SK-N-SH (cell line): Measurements from ENCODE around the gene ZFAND6. TPM values are rescaled to one million over a fixed set of nuclear protein-coding genes. Genes with fewer than 3 reads are reported as not detected.
"Not testable (repeated sequence)": the region's sequence is repeated elsewhere in the genome, so short reads cannot be mapped to it uniquely, and the experiment has no call there.

ENCODE experiments used
- CTCF ChIA-PET: fragments of 300-600, 350-600 bp; formaldehyde crosslinking; extraction: SDS; loops from one replicate; lab custom pipeline; 2021; lab: Yijun Ruan, JAX
- POLR2A ChIA-PET: fragments of 350-600 bp; sonication (Branson Sonifier 250); formaldehyde crosslinking; extraction: SDS; loops from one replicate; lab custom pipeline; 2020; ENCODE audit warnings: antibody characterized with exemption, inconsistent platforms; lab: Yijun Ruan, JAX
- DNase-seq: peaks from one replicate; pipeline ENCODE4 v3.0.0; 2012
- H2AFZ ChIP-seq: fragments of 200-600 bp; sonication (generic); 2 replicates; pipeline ENCODE4 v1.8.1; 2016; ENCODE audit warnings: antibody characterized with exemption, mild to moderate bottlenecking, low read depth
- H3F3A ChIP-seq: fragments of 200-600 bp; sonication (generic); replicated peaks from 2 replicates; pipeline ENCODE3; 2016; ENCODE audit warnings: antibody characterized with exemption, mild to moderate bottlenecking; ENCODE audit not compliant: insufficient read depth
- H3K27ac ChIP-seq, 2 experiments: fragments of 200-500 bp in 1 of 2; fragments of 200-600 bp in 1 of 2; sonication (Bioruptor generic) in 1 of 2; sonication (generic), shearing (Covaris generic) in 1 of 2; 2 replicates each; pipeline versions ENCODE4 v1.5.1 to v1.6.1; 2014 to 2016; ENCODE audit warnings: low read depth in 2 of 2, inconsistent platforms in 1 of 2, low read length in 1 of 2, mild to moderate bottlenecking in 1 of 2, mixed read lengths in 1 of 2
- H3K27me3 ChIP-seq: fragments of 200-600 bp; sonication (generic), shearing (Covaris generic); 2 replicates; pipeline ENCODE4 v1.6.1; 2016; ENCODE audit warnings: mixed run types; ENCODE audit not compliant: insufficient read depth
- H3K36me3 ChIP-seq, 2 experiments: fragments of 200-500 bp in 1 of 2; fragments of 200-600 bp in 1 of 2; sonication (Bioruptor generic) in 1 of 2; sonication (generic) in 1 of 2; replicated peaks in 1 of 2; 2 replicates each; pipeline versions ENCODE3 to v1.5.1; 2014 to 2016; ENCODE audit warnings: low read length in 1 of 2, mild to moderate bottlenecking in 1 of 2; ENCODE audit not compliant: insufficient read depth in 2 of 2, control insufficient read depth in 1 of 2
- H3K4me1 ChIP-seq, 2 experiments: fragments of 200-500 bp in 1 of 2; fragments of 200-600 bp in 1 of 2; sonication (Bioruptor generic) in 1 of 2; sonication (generic), shearing (Covaris generic) in 1 of 2; 2 replicates each; pipeline versions ENCODE4 v1.5.1 to v1.6.1; 2014 to 2016; ENCODE audit warnings: low read depth in 1 of 2, low read length in 1 of 2, mixed run types in 1 of 2; ENCODE audit not compliant: insufficient read depth in 2 of 2, control insufficient read depth in 1 of 2
- H3K4me2 ChIP-seq: fragments of 200-600 bp; sonication (generic), shearing (Covaris generic); 2 replicates; pipeline ENCODE4 v1.6.1; 2017; ENCODE audit warnings: mixed run types
- H3K4me3 ChIP-seq, 2 experiments: fragments of 200-500 bp in 1 of 2; fragments of 200-600 bp in 1 of 2; sonication (Bioruptor generic) in 1 of 2; sonication (generic), shearing (Covaris generic) in 1 of 2; 2 replicates each; pipeline versions ENCODE4 v1.5.1 to v1.8.1; 2014 to 2016; ENCODE audit warnings: low read depth in 2 of 2, inconsistent platforms in 1 of 2, low read length in 1 of 2, mild to moderate bottlenecking in 1 of 2, mixed read lengths in 1 of 2, moderate library complexity in 1 of 2
- H3K79me2 ChIP-seq: fragments of 200-600 bp; sonication (generic); 2 replicates; pipeline ENCODE4 v1.8.1; 2017; ENCODE audit warnings: mild to moderate bottlenecking; ENCODE audit not compliant: insufficient read depth
- H3K9ac ChIP-seq: fragments of 200-600 bp; sonication (generic); 2 replicates; pipeline ENCODE4 v1.6.1; 2017; ENCODE audit warnings: mixed run types
- H3K9me2 ChIP-seq: fragments of 200-600 bp; sonication (generic); 2 replicates; pipeline ENCODE4 v1.6.1; 2017; ENCODE audit warnings: mixed run types
- H3K9me3 ChIP-seq: fragments of 200-600 bp; sonication (generic); 2 replicates; pipeline ENCODE4 v1.6.1; 2017; ENCODE audit warnings: mixed run types, mild to moderate bottlenecking, moderate library complexity
- H4K20me1 ChIP-seq: fragments of 200-600 bp; sonication (generic); 2 replicates; pipeline ENCODE4 v1.6.1; 2017; ENCODE audit warnings: mild to moderate bottlenecking, mixed run types; ENCODE audit not compliant: insufficient read depth
- ELF1 ChIP-seq: IDR thresholded peaks from 2 replicates; pipeline ENCODE4 v1.4.0; 2012
- FOXJ3 ChIP-seq: sonication (generic); formaldehyde crosslinking; IDR thresholded peaks from 2 replicates; pipeline ENCODE4 v1.5.1; 2020; ENCODE audit warnings: mild to moderate bottlenecking, missing genetic modification reagents
- FOXM1 ChIP-seq: IDR thresholded peaks from 2 replicates; pipeline ENCODE4 v1.4.0; 2012; ENCODE audit warnings: low read depth, mild to moderate bottlenecking
- MXI1 ChIP-seq: IDR thresholded peaks from 2 replicates; pipeline ENCODE4 v1.6.1; 2012; ENCODE audit warnings: mild to moderate bottlenecking, low read depth, low read length, improper control_type of control experiment
- NFIC ChIP-seq: IDR thresholded peaks from 2 replicates; pipeline ENCODE4 v1.4.0; 2012; ENCODE audit warnings: borderline replicate concordance
- PBX3 ChIP-seq: IDR thresholded peaks from 2 replicates; pipeline ENCODE4; 2012
- RCOR1 ChIP-seq: fragments of 150-350 bp; IDR thresholded peaks from 2 replicates; pipeline ENCODE4 v1.6.1; 2017; ENCODE audit warnings: antibody characterized with exemption, low read length
- TCF12 ChIP-seq: IDR thresholded peaks from 2 replicates; pipeline ENCODE4 v1.4.0; 2012
- ZBTB33 ChIP-seq: IDR thresholded peaks from 2 replicates; pipeline ENCODE4 v1.4.0; 2012; ENCODE audit warnings: low read depth, borderline replicate concordance
- WGBS: methylation state at CpG from one replicate; pipeline ENCODE4 v1.1.6; 2017; ENCODE audit warnings: low lambda C conversion rate; 5-methylcytosine and 5-hydroxymethylcytosine counted together
- polyA plus RNA-seq, 3 experiments: library from polyadenylated mRNA; depleted of rRNA; stranded (reverse); fragments of >200 nt; gene quantifications; 2 replicates each; pipeline ENCODE4 v1.2.3, GENCODE V29; 2012

The ZFAND6 gene
- polyA plus RNA-seq, 1 of the 3 experiments (the other 2 are of a cell fraction), result 90.1 TPM

- H3F3A ChIP-seq, H3K4me3 ChIP-seq, DNase-seq, H3K4me1 ChIP-seq, H3K79me2 ChIP-seq, H3K36me3 ChIP-seq, H3K9me2 ChIP-seq, POLR2A ChIA-PET, H4K20me1 ChIP-seq, H3K9me3 ChIP-seq, H3K27ac ChIP-seq, H3K27me3 ChIP-seq, H3K4me2 ChIP-seq, H3K9ac ChIP-seq, H2AFZ ChIP-seq: not testable (repeated sequence)
- 94% methylated on average over 7 of the region's 7 CpGs for WGBS
- CTCF ChIA-PET, result interaction anchor here (1.6 kb wide), 1 partner anchor 20 kb away, joined by 5 read pairs; no protein-coding TSS in a partner anchor
These were observed 45.3 kb upstream of the ZFAND6 start for GRCh38 chr15:80014186-80014585.

GRCh38 chr15:80015156-80015555 lies 44.3 kb upstream of the ZFAND6 start:
- DNase-seq, result no peak
- Histone ChIP-seq H3K9me3 (no peaks in the 10 kb centered on the region), H3K27ac (no peak overlapping the region), H4K20me1 (no peaks in the 10 kb centered on the region), H3K4me1 (peaks cover 0 to 2% of the 10 kb centered on the region in 2 experiments; a peak in 1 of 4 replicates), H3K9ac (no peak overlapping the region), H3K36me3 (no peaks in the 10 kb centered on the region), H3K4me3 (no peak overlapping the region), H3K9me2 (no peaks in the 10 kb centered on the region), H3F3A (peaks cover 5% of the 10 kb centered on the region), H3K4me2 (no peak overlapping the region), H3K79me2 (no peaks in the 10 kb centered on the region), H3K27me3 (no peaks in the 10 kb centered on the region), H2AFZ (no peak overlapping the region)
- WGBS, result 78% methylated on average over 2 of the region's 2 CpGs
- ChIA-PET CTCF (interaction anchor here (1.0 kb wide), 1 partner anchor 22 kb away, joined by 3 read pairs; no protein-coding TSS in a partner anchor), POLR2A (no interaction called here)
- no peak for TF ChIP-seq PBX3
- no peak for TF ChIP-seq FOXM1
- no peak for TF ChIP-seq TCF12
- TF ChIP-seq ELF1, result no peak
- no peak for TF ChIP-seq FOXJ3 (CRISPR knock-in tag)
- TF ChIP-seq NFIC, result no peak
- no peak for TF ChIP-seq ZBTB33
- TF ChIP-seq MXI1, result no peak
- TF ChIP-seq RCOR1, result no peak

GRCh38 chr15:80016506-80016905 lies 43.0 kb upstream of the ZFAND6 start:
- H3K4me1 ChIP-seq, CTCF ChIA-PET, H3K9me3 ChIP-seq, H3K27ac ChIP-seq, DNase-seq, H3K79me2 ChIP-seq, H3K36me3 ChIP-seq, H3F3A ChIP-seq, H3K9ac ChIP-seq, H4K20me1 ChIP-seq, H3K4me3 ChIP-seq, H3K27me3 ChIP-seq, H3K4me2 ChIP-seq, H3K9me2 ChIP-seq, H2AFZ ChIP-seq, POLR2A ChIA-PET: not testable (repeated sequence)
- 96% methylated on average over 11 of the region's 27 CpGs for WGBS

- WGBS, result 73% methylated on average over 4 of the region's 8 CpGs
- POLR2A ChIA-PET, H3F3A ChIP-seq, H3K9me2 ChIP-seq, H3K27me3 ChIP-seq, H2AFZ ChIP-seq, H4K20me1 ChIP-seq, H3K4me3 ChIP-seq, H3K79me2 ChIP-seq, DNase-seq, H3K4me1 ChIP-seq, H3K9ac ChIP-seq, H3K9me3 ChIP-seq, H3K36me3 ChIP-seq, H3K27ac ChIP-seq, H3K4me2 ChIP-seq: not testable (repeated sequence)
- CTCF ChIA-PET, result interaction anchor here (1.5 kb wide), 1 partner anchor 24 kb away, joined by 5 read pairs; no protein-coding TSS in a partner anchor
These were observed 42.3 kb upstream of the ZFAND6 start for GRCh38 chr15:80017139-80017538.
